HG02938 (cell line): ENCODE results near the gene MED8.
"Not testable (repeated sequence)": the region's sequence is repeated elsewhere in the genome, so short reads cannot be mapped to it uniquely, and the experiment has no call there.

Experiments used
- ATAC-seq: cut with Tn5 transposase; IDR thresholded peaks from one replicate; pipeline ENCODE4 v1.9.1; 2021; ENCODE audit warnings: mild to moderate bottlenecking, moderate library complexity; ENCODE audit not compliant: unreplicated experiment

Gene MED8

GRCh38 chr1:43387976-43388599 lies 1.5 kb downstream of the MED8 start:
- no peak for ATAC-seq

- ATAC-seq = no peak
These were observed 2.9 kb downstream of the MED8 start for GRCh38 chr1:43386676-43387075.

- no peak for ATAC-seq
These were observed 6.2 kb downstream of the MED8 start for GRCh38 chr1:43383449-43383848.

- no peak for ATAC-seq
These were observed 7.4 kb downstream of the MED8 start for GRCh38 chr1:43382027-43382779.

- ATAC-seq = no peak
These were observed 8.0 kb downstream of the MED8 start for GRCh38 chr1:43381612-43382011.

GRCh38 chr1:43379476-43379875 lies 10.1 kb downstream of the MED8 start:
- ATAC-seq = no peak

GRCh38 chr1:43377831-43378230 lies 11.8 kb downstream of the MED8 start:
- ATAC-seq = no peak

GRCh38 chr1:43376723-43377235 lies 12.8 kb downstream of the MED8 start:
- ATAC-seq = no peak

- no peak for ATAC-seq
These were observed 16.3 kb downstream of the MED8 start for GRCh38 chr1:43373066-43373940.

GRCh38 chr1:43372172-43372571 lies 17.4 kb downstream of the MED8 start:
- ATAC-seq = no peak

GRCh38 chr1:43370564-43370963 lies 19.0 kb downstream of the MED8 start:
- ATAC-seq = no peak

GRCh38 chr1:43369779-43370178 lies 19.8 kb downstream of the MED8 start:
- ATAC-seq = not testable (repeated sequence)

- no peak for ATAC-seq
These were observed 21.0 kb downstream of the MED8 start for GRCh38 chr1:43368646-43369020.

- ATAC-seq = peak; percentile 50
These were observed 21.5 kb downstream of the MED8 start, which contains the start of gene ELOVL1 for GRCh38 chr1:43367904-43368645. ELOVL1 (minus strand) TSS chr1:43368011; CDS start chr1:43365609, 2,402 bp downstream.

- ATAC-seq = peak; percentile 20
These were observed 22.3 kb downstream of the MED8 start for GRCh38 chr1:43367026-43367903.

- no peak for ATAC-seq
These were observed 23.0 kb downstream of the MED8 start for GRCh38 chr1:43366601-43367025.

- ATAC-seq = no peak
These were observed 23.4 kb downstream of the MED8 start for GRCh38 chr1:43366179-43366578.

- no peak for ATAC-seq
These were observed 23.9 kb downstream of the MED8 start for GRCh38 chr1:43365678-43366077.

GRCh38 chr1:43363935-43364525 lies 25.6 kb downstream of the MED8 start:
- ATAC-seq = no peak
